Measurements from ENCODE around the gene DTX3.
"Not testable (repeated sequence)": the region's sequence is repeated elsewhere in the genome, so short reads cannot be mapped to it uniquely, and the experiment has no call there.

The DTX3 gene

GRCh38 chr12:57604454-57604991 is at the start of gene DTX3:
Gene DTX3, plus strand, starts transcription at chr12:57604824. Its CDS starts 1,694 bp downstream, at chr12:57606518.
- DNase-seq (ENCODE audit: low spot score) = peak; percentile 76

GRCh38 chr12:57554897-57555296 is 49.7 kb upstream of the DTX3 start:
- no peak for DNase-seq (ENCODE audit: low spot score)

GRCh38 chr12:57558864-57559263 is 45.8 kb upstream of the DTX3 start:
- no peak for DNase-seq (ENCODE audit: low spot score)

- no peak for DNase-seq (ENCODE audit: low spot score)
Measured at GRCh38 chr12:57560516-57560915, 44.1 kb upstream of the DTX3 start.

- DNase-seq (ENCODE audit: low spot score) = not testable (repeated sequence)
Measured at GRCh38 chr12:57561117-57561516, 43.5 kb upstream of the DTX3 start.

GRCh38 chr12:57563358-57563757 is 41.3 kb upstream of the DTX3 start:
- no peak for DNase-seq (ENCODE audit: low spot score)

- DNase-seq (ENCODE audit: low spot score) = no peak
Measured at GRCh38 chr12:57564178-57564740, 40.4 kb upstream of the DTX3 start.

GRCh38 chr12:57568838-57569237 is 35.8 kb upstream of the DTX3 start:
- DNase-seq (ENCODE audit: low spot score) = no peak

- DNase-seq (ENCODE audit: low spot score) = no peak
Measured at GRCh38 chr12:57569858-57570257, 34.8 kb upstream of the DTX3 start.

- DNase-seq (ENCODE audit: low spot score) = not testable (repeated sequence)
Measured at GRCh38 chr12:57570438-57570837, 34.2 kb upstream of the DTX3 start.

- DNase-seq (ENCODE audit: low spot score) = no peak
Measured at GRCh38 chr12:57571926-57572762, 32.5 kb upstream of the DTX3 start.

- DNase-seq (ENCODE audit: low spot score) = no peak
Measured at GRCh38 chr12:57574795-57575194, 29.8 kb upstream of the DTX3 start.

GRCh38 chr12:57575771-57576612 is 28.6 kb upstream of the DTX3 start:
- no peak for DNase-seq (ENCODE audit: low spot score)

- DNase-seq (ENCODE audit: low spot score) = no peak
Measured at GRCh38 chr12:57576613-57577160, 27.9 kb upstream of the DTX3 start.

- DNase-seq (ENCODE audit: low spot score) = no peak
Measured at GRCh38 chr12:57577981-57578758, 26.5 kb upstream of the DTX3 start.

GRCh38 chr12:57579011-57579410 is 25.6 kb upstream of the DTX3 start:
- DNase-seq (ENCODE audit: low spot score) = no peak

- DNase-seq (ENCODE audit: low spot score) = no peak
Measured at GRCh38 chr12:57579677-57580465, 24.8 kb upstream of the DTX3 start.

- no peak for DNase-seq (ENCODE audit: low spot score)
Measured at GRCh38 chr12:57580466-57580795, 24.2 kb upstream of the DTX3 start.

- DNase-seq (ENCODE audit: low spot score) = no peak
Measured at GRCh38 chr12:57581802-57582201, 22.8 kb upstream of the DTX3 start.

- no peak for DNase-seq (ENCODE audit: low spot score)
Measured at GRCh38 chr12:57582440-57582839, 22.2 kb upstream of the DTX3 start.
